GM12864 (cell line): ENCODE results near the gene EFCAB6.

ENCODE experiments used
- DNase-seq: peaks from one replicate; pipeline ENCODE4 v3.0.0-alpha.2; 2011; ENCODE audit warnings: low read depth
- H3K4me3 ChIP-seq: 2 replicates; pipeline ENCODE4 v1.5.1; 2011; ENCODE audit warnings: mild to moderate bottlenecking, low read depth, low read length, control low read depth
- CTCF ChIP-seq: IDR thresholded peaks from 2 replicates; pipeline ENCODE4 v1.5.1; 2011; ENCODE audit warnings: low read depth, mild to moderate bottlenecking, moderate library complexity, low read length, control low read depth, inconsistent platforms; ENCODE audit errors: missing control alignments

The EFCAB6 gene

GRCh38 chr22:43747877-43748276 is 64.2 kb downstream of the EFCAB6 start:
- no peak for TF ChIP-seq CTCF
- no peak overlapping the region for H3K4me3 ChIP-seq
- no peak for DNase-seq

GRCh38 chr22:43747058-43747457 is 65.0 kb downstream of the EFCAB6 start:
- no peak for TF ChIP-seq CTCF
- DNase-seq: no peak
- no peak overlapping the region for H3K4me3 ChIP-seq

GRCh38 chr22:43745783-43746356 is 66.2 kb downstream of the EFCAB6 start:
- no peak for TF ChIP-seq CTCF
- DNase-seq: no peak
- H3K4me3 ChIP-seq: no peak overlapping the region

- DNase-seq: no peak
- no peak for TF ChIP-seq CTCF
- H3K4me3 ChIP-seq: no peak overlapping the region
Measured at GRCh38 chr22:43745411-43745770, 66.7 kb downstream of the EFCAB6 start.

- H3K4me3 ChIP-seq: no peak overlapping the region
- TF ChIP-seq CTCF: no peak
- no peak for DNase-seq
Measured at GRCh38 chr22:43744700-43745410, 67.2 kb downstream of the EFCAB6 start.

GRCh38 chr22:43743929-43744643 is 68.0 kb downstream of the EFCAB6 start:
- TF ChIP-seq CTCF: no peak
- DNase-seq: no peak
- no peak overlapping the region for H3K4me3 ChIP-seq
